ENCODE data around the gene TNFSF10.
"Not testable (repeated sequence)": the region's sequence is repeated elsewhere in the genome, so short reads cannot be mapped to it uniquely, and the experiment has no call there.

Gene TNFSF10

GRCh38 chr3:172544404-172544803 lies 21.2 kb upstream of the TNFSF10 start:
- no peak for DNase-seq (ENCODE audit: low read depth in 2 of 2)

- DNase-seq (ENCODE audit: low read depth in 2 of 2), result no peak
Measured at GRCh38 chr3:172543884-172544283, 20.7 kb upstream of the TNFSF10 start.

GRCh38 chr3:172543419-172543818 lies 20.2 kb upstream of the TNFSF10 start:
- no peak for DNase-seq (ENCODE audit: low read depth in 2 of 2)

GRCh38 chr3:172542999-172543398 lies 19.8 kb upstream of the TNFSF10 start:
- no peak for DNase-seq (ENCODE audit: low read depth in 2 of 2)

GRCh38 chr3:172541945-172542488 lies 18.8 kb upstream of the TNFSF10 start:
- no peak for DNase-seq (ENCODE audit: low read depth in 2 of 2)

GRCh38 chr3:172540049-172540448 lies 16.8 kb upstream of the TNFSF10 start:
- DNase-seq (ENCODE audit: low read depth in 2 of 2), result no peak

- DNase-seq (ENCODE audit: low read depth in 2 of 2), result no peak
Measured at GRCh38 chr3:172539273-172539672, 16.0 kb upstream of the TNFSF10 start.

GRCh38 chr3:172538368-172539151 lies 15.3 kb upstream of the TNFSF10 start:
- no peak for DNase-seq (ENCODE audit: low read depth in 2 of 2)

- DNase-seq (ENCODE audit: low read depth in 2 of 2), result no peak
Measured at GRCh38 chr3:172537507-172538158, 14.4 kb upstream of the TNFSF10 start.

GRCh38 chr3:172536993-172537419 lies 13.8 kb upstream of the TNFSF10 start:
- DNase-seq (ENCODE audit: low read depth in 2 of 2), result no peak

- no peak for DNase-seq (ENCODE audit: low read depth in 2 of 2)
Measured at GRCh38 chr3:172536505-172536904, 13.3 kb upstream of the TNFSF10 start.

GRCh38 chr3:172530566-172530965 lies 7.3 kb upstream of the TNFSF10 start:
- DNase-seq (ENCODE audit: low read depth in 2 of 2), result no peak

GRCh38 chr3:172530101-172530561 lies 6.9 kb upstream of the TNFSF10 start:
- DNase-seq (ENCODE audit: low read depth in 2 of 2), result no peak

GRCh38 chr3:172528677-172529076 lies 5.4 kb upstream of the TNFSF10 start:
- no peak for DNase-seq (ENCODE audit: low read depth in 2 of 2)

GRCh38 chr3:172527306-172527705 lies 4.1 kb upstream of the TNFSF10 start:
- DNase-seq (ENCODE audit: low read depth in 2 of 2), result no peak

GRCh38 chr3:172525116-172525613 lies 1.9 kb upstream of the TNFSF10 start:
- DNase-seq (ENCODE audit: low read depth in 2 of 2), result no peak

- DNase-seq (ENCODE audit: low read depth in 2 of 2), result no peak
Measured at GRCh38 chr3:172524611-172525010, 1.4 kb upstream of the TNFSF10 start.

- not testable (repeated sequence) for DNase-seq (ENCODE audit: low read depth in 2 of 2)
Measured at GRCh38 chr3:172521837-172522726, 1.1 kb downstream of the TNFSF10 start.

- DNase-seq (ENCODE audit: low read depth in 2 of 2), result no peak
Measured at GRCh38 chr3:172520301-172520831, 2.9 kb downstream of the TNFSF10 start.

- DNase-seq (ENCODE audit: low read depth in 2 of 2), result no peak
Measured at GRCh38 chr3:172519740-172520139, 3.5 kb downstream of the TNFSF10 start.

GRCh38 chr3:172518929-172519640 lies 4.1 kb downstream of the TNFSF10 start:
- DNase-seq (ENCODE audit: low read depth in 2 of 2), result no peak

All from stimulated activated CD4-positive, alpha-beta T cell treated with anti-CD3 and anti-CD28 coated beads, Interleukin-4, amount 100 ng/mL, for 48 hours (primary cell).